K562 treated with DMSO at 1 percent for 12 hours (cell line): ENCODE results near the gene KHDRBS2. TPM values are rescaled to one million over a fixed set of nuclear protein-coding genes. Genes with fewer than 3 reads are reported as not detected.

ENCODE experiments used
- total RNA-seq: library from RNA; unstranded; fragments of 300-600 nt; gene quantifications from 2 replicates; pipeline ENCODE4 v1.2.3, GENCODE V29; 2022; ENCODE audit not compliant: insufficient read depth

KHDRBS2 gene
- not detected in 2 replicates for total RNA-seq

DNA sequence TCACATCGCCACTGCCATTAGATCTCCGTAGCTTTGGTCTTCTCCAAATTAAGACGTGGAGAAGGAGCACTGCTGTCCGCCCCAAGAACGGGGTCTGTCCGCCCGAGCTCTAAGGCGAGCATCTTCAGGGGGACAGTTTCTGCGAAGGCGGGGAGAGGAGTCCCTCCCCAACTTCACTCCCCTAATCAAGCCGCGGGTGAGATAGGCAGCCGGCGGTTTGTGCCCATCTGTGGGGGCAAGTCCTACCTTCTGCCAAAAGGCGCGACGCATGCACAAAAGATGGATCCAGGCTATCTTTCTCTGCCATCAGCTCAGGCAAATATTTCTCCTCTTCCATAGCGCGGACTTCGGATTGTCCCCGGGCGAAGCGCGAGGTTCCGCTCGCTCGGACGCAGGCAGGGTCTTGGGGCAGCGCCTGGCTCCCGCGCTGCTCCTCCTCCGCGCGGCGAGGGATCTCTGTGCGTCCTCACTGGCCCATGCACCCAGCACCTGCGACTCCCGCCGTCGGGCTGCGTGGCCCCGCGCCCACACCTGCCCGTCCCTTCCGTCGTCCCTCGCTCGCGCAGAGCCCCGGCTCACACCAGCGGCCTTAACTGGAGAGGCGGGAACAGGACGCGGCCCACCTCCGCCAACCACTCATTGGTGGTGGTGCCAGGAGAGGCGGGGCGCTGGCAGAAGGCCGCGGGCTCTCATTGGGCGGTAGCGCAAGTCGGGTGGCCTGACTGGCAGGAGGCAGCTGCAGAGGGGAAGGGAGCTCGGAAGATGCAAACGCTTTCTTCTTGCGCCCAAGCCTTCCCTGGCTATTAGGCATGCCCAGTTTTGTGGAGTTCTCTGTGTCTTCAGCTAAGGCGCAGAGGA lies at the start of gene KHDRBS2:
KHDRBS2 (minus strand) TSS at position 614 of the 858 bp plus-strand sequence.

